MV-4-11 (cell line): ENCODE results near the gene ABCF2.

Experiments
- DNase-seq: peaks from one replicate; lab custom pipeline; 2025; lab: John Stamatoyannopoulos, UW

The ABCF2 gene

GRCh38 chr7:151252961-151253711 lies 26.1 kb upstream of the ABCF2 start:
- DNase-seq: no peak

GRCh38 chr7:151252561-151252835 lies 25.5 kb upstream of the ABCF2 start:
- DNase-seq: no peak

GRCh38 chr7:151251689-151252560 lies 24.9 kb upstream of the ABCF2 start:
- DNase-seq: no peak

DNA sequence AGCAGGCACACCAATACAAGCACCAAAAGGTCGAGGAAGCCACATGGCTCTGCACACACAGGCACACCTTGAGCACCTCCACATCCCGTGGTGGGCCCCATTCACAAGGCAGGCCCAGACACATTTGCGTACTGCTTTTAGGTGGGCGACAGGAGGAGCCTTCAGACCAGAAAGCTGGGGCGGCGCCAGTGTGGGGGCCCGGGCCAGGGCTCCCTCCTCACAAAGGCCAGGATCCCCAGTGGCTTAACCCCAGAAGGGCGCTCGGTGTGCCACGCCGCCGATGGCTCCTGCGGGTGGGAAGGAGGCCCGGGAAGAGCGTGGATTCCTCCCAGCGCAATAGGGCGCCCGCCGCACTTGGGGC lies 24.3 kb upstream of the ABCF2 start:
- DNase-seq: no peak

DNA sequence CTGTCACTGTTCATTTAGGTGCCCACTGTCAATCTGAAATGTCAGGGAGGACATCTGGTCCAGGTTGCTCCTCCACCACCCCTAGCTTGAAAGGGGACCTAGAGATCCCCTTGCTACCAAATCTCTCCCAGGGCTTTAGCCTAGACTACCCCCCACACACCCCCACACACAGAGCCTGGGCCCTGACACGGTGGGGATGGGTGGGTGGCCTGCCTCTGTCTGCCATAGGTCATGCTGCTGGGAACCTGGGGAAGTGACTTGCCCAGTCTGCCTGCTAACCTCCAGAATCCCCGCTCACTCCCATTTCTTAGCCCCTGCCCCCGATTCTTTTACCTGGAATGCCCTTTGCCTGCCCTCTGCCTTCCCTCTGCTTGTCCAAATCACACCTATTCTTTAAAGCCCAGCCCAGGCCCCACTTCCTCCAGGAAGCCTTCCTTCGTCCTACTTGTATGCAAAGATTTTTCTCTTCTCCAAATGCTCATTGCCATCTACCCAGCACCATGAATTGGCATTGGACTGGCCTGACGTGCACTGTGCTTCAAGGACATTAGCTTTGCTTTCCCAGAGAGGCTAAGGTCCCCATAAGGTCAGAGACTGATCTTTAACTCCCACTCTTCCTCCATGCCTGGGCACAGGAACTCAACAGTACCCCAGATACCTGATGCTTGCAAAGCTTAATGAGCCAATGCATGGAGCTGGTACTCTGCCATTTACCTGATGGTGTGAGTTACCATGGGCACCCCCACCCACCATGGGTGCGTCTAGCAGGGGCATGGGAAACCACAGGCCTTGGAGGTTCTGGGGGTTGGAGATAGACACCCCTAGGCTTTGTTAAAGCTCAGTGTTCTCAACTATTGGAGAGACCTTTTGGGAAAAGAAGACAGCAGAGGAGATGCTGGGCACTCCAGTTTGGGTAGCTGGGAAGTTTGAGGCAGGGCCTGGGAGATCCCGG lies 23.5 kb upstream of the ABCF2 start:
- no peak for DNase-seq

DNA sequence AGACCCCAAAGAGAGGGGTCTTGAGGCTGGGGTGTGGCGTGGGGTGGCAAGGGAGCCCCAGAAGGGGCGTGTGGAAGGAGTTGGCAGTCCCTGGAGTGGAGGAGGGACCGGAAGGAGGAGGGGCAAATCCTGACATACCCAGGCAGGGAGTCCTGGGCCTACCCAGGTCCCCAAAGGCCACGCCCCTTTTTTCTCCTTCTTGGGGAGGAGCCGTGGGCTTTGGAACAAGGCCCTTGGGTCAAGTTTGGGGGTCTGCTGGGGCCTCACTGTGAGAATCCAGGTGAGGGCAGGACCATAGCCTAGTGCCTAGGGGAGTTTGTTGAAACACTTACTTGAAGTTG lies 22.7 kb upstream of the ABCF2 start:
- DNase-seq: no peak

GRCh38 chr7:151249034-151249731 lies 22.2 kb upstream of the ABCF2 start:
- DNase-seq: peak; percentile 75

DNA sequence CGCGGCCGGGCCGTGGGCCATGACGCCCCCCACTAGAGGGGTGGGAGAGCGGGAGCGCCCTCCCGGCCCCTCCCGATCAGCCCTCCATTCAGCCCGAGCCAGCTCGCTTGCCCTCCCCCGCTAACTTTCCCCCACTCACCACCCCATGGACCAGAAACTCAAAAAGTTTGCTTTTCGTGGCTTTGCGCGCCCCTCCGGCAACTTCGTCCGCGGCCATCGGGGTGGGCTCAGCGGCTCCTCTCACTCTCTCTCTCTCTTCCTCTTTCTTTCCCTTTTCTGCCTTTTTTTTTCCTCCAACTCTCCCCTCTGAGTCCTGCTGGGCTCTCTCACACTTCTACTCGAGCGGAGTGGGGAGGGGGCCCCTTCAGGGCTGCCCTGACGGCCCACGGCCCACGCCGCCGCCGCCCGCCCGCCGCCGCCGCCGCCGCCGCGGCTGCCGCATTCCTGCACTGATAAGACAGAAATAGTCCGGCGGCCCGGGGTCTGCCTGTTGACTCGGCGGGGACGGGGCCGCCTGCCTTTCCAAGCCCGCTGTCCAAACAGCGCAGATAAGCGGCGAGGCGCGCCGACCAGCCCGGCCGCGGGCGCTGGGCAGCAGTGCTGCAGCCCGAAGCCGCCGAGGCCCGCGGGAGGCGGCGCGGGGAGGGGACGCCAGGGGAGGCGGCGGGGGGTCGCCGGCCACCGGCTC lies 21.5 kb upstream of the ABCF2 start, which contains the start of gene SMARCD3:
Gene SMARCD3 (minus strand): TSS at position 349 of the 688 bp plus-strand sequence. CDS start 132 bp downstream, at position 217.
- DNase-seq: no peak

GRCh38 chr7:151247611-151248345 lies 20.8 kb upstream of the ABCF2 start:
- DNase-seq: no peak

DNA sequence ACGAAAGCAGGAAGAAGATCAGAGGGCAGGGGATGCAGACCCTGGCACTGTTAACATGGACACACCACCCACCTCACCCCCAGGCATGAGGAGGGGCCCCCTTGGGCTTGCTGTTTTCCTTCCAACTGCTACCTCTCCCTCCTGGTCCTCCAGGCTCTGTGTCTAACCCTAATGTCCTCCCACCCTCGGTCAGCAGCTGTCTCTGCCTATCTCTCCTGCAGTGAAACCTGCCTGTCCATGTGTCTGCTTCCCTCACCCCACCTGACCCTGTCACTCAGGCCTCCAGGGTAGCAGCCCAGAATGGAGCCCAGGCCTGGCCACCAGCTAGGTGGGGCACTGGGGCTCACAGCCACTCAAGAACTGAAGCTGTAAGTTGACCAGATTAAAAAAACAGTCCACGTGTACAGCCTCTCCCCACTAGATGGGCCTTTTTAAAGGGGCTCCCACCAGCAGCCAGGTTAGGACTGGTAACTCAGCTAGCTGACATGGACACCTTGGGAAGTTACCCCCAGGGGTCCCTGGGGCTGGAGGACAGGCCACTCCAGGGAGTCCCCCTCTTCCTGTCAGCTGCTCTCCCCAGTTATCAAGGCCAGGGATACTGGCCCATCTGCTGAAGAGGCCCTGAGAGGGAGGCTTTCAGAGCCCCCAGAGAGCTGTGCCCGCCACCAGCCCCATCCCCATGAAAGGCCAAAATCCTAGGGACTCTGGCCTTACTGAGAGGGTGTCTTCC lies 20.0 kb upstream of the ABCF2 start:
- no peak for DNase-seq

DNA sequence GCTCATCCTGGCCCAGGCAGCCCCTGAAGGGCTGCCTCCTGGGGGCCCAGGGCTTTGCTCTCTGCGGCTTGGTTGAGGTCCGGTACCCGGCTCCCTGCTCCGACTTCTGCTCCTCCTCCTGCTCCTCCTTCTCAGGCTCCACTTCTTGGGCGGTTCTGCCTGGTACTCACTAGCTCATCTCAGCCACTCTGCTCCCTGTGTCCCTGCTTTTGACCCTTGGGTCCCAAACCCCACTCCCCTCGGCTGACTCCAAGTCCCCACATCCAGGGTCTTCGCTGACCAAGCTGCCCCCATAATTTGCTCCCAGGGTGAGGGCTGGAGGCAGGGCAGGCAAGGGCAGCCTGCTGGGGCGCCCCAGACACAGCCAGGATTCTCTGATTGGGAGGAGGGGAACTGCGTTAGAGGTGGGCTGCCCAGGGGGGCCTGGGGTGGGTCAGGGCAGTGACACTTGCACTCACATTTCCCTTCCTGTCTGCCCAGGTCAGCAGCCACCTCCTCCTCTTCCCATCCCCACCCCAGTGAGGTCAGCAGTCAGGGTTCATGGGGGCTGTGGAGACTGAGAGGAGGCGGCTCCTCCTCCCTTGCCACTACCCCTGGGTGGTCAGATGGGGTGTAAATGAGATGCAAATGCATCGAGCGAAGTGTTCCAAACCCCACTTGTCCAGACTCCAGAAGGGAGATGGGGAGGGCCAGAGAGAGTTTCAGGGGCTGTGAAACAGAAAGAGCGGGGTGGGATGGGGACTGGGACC lies 19.3 kb upstream of the ABCF2 start:
- no peak for DNase-seq

- DNase-seq: no peak
These were observed 18.5 kb upstream of the ABCF2 start for GRCh38 chr7:151245360-151246101.

DNA sequence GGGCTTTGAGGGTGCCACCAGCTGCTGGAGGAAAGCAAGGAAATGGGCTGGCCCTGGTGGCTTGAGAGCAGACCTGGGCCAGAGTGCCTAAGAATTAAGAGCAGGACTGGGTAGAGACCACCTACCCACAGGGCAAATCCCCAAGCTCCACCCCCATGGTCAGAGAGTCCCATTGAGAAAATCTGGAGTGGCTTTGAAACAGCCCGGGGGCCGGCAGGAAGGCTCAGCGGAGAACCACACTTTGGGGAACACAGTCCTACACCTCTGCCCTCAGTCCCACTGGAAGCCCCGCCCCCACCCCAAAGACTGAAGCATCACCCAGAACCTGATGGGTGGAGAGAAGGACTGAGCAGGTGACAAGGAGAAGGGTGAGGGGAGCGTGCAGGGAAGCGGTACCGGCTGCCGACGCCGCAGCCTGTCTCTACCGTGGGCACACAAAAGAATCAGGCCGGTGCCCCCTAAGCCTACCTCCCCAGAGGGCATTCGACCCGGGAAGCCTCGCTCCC lies 17.9 kb upstream of the ABCF2 start:
- no peak for DNase-seq

DNA sequence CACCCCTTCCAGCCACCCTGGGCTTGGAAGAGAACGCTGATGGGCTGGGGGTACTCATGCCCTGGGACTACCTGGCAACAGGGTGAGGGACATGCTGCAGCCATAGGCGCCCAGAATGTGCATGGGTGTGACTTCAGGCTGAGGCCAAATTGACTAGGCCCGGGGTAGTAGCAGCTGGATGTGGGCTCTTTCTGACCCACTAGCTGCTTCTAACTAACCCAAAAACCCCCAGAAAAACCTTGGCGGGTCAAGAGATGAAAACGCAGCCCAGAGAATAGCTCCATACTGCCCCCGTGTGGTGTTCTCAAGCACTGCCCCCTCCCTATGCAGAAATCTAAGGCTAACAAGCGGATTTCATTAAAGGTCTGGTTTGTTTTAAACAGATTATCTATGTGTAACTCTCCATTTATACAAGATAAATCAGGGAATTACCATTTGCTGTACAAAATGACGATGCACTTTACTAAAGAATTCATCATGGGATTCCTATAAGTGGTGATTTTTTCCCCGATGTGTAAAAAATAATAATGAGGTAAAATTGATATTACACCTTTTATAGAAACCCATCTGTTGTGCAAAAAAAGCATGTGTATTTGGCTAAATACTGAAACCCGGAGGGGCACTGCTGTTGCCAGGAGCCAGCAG lies 17.3 kb upstream of the ABCF2 start:
- DNase-seq: peak; percentile 15

DNA sequence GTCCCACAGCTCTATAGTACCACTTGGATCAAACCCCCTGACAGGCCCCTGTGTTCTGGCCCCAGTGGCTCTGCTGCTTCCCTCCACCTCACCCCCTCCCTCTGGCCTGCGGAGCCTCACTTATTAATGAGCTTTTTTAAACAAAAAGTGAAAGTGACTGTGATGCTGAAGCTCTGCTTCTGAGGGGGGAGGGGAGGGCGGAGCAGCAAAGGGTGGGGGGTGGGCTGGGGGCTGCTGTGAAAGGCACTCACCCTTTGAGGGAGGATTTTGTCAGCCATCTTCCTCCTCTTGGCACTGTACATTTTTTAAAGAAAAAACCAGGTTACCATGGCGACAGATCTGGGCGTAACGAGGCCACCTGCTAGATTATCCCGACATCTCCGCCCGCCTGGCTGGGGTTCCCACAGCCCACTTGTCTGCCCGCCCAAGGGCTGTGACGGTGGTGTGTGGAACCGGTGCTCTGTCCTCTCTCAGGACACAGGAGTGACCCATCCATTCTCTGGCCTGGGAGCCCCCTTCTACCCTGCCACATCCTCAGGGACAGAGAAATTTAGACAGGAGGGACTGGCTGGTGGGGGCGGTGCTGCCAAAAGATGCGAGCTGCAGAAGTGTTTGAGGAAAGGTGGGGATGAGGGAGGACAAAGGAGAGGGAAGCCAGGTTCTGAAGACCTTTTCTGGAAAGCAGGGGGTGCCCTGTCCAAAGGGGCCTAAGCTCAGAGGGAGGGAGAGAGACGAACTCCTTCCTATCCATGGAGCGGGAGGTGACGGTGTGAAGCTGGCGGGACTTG lies 16.6 kb upstream of the ABCF2 start:
- DNase-seq: peak; percentile 22

GRCh38 chr7:151243045-151243349 lies 16.0 kb upstream of the ABCF2 start:
- no peak for DNase-seq
